SIG-M5 (cell line): ENCODE data around the gene FBXL17.

Experiments used
- DNase-seq: peaks from one replicate; lab custom pipeline; 2025; lab: John Stamatoyannopoulos, UW

The FBXL17 gene

DNA sequence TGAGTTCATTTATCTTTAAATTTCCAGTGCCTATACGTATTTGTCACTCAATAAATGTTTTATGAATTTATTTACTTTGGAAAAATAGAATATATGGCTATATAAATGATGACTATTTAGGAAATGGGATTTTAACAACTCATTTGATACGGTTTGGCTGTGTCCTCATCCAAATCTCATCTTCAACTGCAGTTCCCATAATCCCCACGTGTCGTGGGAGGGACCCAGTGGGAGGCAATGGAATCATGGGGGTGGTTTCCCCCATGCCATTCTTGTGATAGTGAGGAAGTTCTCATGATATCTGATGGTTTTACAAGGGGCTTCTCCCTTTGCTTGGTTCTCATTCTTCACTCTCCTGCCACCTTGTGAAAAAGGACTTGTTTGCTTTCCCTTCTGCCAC lies 523.6 kb downstream of the FBXL17 start:
- no peak for DNase-seq

DNA sequence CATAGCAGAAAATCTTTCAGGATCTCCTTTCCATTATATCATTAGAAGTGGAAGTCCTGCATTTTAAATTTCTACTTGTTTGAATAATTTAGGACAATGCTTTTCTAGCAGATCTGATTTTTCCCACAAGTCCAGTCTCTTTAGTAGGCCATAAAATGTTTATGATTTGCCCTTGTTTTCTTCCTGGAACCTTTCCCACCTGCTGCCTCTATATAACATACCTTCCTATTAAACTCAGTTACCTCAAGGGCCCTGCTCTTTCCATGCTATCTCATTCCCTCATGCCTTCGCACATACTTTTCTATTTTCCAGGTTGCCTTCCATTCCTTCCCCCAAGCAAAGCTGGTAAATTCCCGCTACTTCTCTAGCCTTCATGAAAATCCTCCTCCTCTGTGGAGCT lies 524.1 kb downstream of the FBXL17 start:
- no peak for DNase-seq

DNA sequence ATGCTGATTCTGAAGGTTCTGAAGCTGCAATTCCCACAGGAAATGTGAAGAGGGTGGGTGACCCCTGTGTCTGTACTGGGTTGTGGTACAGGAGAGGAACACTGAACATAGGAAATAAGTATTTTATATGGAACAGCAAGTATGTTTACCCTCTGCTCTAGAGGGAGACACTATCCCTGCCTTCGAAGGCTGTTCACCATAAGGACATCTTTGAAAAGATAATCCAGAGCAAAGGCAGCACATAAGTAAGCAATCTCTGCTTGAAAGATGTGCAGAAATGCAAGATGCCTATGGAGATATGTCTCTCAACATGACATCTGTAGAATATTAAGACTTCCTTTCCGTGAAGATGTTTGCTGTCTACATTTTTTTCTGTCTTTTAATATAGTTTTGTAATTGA lies 526.7 kb downstream of the FBXL17 start:
- DNase-seq, result no peak

DNA sequence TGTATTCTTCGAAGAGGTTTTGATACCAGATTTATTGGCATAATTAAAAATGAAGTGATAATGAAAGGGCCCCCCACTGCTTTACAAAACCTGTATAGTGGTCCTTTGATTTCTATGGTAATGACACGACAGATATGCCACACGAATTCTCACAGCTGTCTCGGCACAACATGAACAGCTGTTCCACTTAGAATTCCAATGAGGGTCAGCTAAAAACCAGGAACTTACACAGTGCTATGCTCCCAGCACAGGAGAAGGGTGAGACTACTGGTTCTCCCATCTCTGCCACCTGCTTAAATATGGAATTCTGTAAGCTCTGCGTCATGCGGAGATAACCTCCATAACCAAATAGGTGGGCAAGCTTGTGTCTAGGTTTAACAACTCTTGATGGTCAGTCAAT lies 528.2 kb downstream of the FBXL17 start:
- DNase-seq, result no peak

DNA sequence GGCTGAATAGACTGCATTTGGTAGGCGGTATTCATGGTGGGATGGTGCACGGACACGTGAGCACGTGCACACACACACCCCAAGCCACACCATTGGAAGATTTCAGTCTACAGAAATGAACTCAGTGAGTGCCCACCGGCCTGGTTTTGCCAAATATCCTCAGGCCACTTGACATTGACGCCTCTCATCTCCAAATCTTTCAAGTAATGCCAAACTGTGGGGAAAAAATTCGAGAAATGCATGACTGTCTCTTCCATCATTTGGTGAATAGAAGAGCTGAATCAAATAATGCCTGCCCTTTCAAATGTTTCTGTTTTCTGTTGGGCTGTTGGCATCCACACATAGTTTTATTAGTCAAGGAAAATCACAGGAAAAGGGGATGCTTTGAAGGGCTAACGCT lies 528.9 kb downstream of the FBXL17 start:
- DNase-seq, result no peak

DNA sequence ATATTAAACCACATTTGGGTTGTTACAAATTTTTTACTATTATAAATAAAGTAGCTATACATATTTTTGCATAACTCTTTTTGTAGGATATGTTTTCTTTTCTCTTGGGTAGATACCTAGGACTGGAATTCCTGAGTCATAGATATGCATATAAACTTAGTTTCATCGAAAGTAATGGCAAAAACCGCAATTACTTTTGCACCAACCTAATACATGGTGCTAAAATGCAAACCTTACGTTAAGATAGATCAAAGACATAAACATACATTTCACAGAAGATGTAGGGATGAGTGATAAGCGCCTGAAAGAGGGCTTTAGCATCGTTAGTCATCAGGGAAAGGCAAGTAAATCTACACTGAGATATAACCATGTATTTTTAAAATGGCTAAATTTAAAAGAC lies 532.8 kb downstream of the FBXL17 start:
- no peak for DNase-seq

DNA sequence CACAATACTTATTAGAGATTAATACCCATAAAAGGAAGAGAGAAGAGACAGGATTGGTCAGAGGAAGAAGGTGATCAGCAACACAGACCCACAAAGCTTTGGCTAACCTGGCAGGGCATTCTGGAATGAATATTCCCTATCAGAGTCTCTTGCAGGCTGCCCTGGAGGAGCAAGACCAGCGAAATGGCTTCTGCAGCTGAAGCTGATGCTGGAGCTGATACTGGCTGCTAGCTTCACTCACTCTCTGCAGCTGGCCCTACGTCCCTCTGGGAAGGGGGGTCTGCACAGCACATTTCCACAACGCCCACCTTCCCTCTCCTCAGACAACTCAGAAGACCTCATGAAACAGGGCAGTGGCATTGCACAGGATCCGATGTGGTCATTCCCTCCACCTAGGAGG lies 541.3 kb downstream of the FBXL17 start:
- DNase-seq, result no peak

DNA sequence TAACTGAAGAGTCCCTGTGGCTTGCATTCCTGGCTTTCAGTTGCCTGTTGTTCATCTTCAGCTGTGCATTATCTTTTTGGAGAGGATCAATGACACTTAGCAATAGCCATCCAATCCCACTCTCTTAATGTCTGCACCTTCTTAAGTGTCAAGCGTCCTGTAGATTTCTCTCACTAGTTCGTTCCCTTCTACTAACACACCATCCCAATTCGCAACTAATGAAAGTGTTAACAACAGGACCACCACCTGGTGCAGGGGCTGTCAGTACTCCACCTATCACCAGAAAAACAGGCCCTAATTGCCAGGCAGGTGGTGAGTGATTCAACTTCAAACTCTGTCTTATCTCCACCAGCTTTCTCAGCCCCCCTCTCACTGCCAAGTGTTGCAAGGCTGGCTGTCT lies 541.7 kb downstream of the FBXL17 start:
- no peak for DNase-seq

DNA sequence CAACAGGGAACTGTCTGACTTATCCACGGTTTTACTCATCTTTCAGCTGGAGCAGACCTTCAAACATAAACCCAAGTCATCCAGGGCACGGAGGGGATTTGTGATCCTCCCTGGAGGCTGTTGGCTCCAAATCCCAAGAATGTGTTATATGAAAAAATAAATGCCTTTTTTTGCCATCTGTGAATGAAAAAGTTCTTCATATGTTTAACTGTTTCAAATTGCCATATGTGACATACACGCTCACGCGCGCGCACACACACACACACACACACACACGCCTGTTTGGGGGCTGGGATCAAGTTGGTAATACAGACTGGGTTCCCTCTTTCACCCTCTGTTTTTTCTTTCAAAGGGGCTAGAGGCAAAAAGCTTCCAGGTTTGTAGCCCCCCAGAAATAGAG lies 546.8 kb downstream of the FBXL17 start:
- DNase-seq, result no peak

DNA sequence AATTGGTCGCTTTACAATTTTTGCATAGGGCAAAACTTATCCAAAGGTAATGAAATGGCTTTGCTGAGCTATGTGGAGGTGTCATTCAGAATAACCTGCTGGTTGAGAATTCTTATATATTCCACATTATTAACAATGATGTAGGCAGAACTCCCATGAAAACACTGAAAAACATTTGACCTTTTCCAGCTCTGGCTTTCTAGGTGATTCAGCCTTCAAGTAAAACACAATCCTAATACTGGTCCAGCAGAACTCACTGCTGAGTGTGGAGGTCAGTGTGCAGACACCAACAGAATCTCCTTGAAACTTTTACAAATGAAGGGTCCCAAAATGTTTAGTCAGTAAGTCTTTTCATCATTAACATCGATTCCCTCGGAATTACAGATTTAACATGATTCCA lies 549.2 kb downstream of the FBXL17 start:
- DNase-seq, result no peak

DNA sequence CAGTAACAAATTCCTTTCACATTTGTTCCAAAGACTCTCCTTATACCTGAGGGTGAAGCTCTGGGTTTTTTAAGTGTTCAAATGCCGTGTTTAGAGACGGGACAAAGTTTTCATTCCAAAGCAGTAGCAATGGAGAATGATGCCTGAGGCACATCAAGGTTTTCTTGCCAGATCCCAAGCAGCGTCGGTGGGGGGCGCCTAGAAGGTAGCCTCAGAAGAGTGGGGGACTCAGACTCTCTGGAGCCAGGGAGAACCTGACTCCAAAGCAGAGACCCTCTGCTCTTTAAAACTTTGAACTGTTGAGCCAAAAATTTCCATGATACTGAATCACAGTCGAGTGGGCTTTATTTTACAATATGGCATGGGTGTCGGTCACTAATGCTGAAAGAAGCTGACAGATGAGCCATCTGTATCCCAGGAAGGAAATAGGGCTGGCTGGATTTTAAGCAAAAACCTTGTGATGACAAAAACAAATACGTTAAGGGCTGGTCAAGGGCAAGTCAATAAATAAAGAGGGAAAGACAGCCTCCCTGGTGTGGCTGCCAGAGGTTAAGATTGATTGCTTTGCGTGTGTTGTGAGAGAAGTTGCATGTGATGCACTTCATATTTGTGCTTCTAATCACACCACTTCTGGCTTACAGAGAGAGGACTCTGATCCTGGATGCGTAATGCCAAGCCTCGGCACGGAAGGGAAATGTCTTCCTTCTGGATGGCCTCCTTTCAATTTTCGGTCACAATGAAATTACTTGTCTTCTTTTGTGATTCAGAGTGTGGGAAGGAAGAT lies 550.1 kb downstream of the FBXL17 start:
- DNase-seq, result no peak

DNA sequence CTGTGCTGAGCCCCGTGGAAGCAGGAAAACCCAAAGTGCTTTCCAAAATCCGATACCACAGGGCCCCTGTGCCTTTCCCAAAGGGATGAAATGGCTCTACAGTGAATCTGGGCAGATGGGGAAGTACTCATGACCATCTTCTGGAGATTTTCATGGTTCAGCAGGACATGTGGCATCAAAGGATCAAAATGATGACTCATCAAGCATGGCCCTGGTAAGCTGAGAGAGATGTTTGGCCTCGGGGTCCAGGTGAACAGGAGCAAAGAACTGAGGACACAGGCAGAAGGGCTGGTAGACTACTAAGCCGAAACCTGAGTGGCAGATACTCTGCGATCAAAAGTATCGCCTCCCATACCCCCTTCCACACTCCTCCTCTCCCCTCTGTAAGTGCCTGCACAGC lies 551.1 kb downstream of the FBXL17 start:
- DNase-seq, result no peak

DNA sequence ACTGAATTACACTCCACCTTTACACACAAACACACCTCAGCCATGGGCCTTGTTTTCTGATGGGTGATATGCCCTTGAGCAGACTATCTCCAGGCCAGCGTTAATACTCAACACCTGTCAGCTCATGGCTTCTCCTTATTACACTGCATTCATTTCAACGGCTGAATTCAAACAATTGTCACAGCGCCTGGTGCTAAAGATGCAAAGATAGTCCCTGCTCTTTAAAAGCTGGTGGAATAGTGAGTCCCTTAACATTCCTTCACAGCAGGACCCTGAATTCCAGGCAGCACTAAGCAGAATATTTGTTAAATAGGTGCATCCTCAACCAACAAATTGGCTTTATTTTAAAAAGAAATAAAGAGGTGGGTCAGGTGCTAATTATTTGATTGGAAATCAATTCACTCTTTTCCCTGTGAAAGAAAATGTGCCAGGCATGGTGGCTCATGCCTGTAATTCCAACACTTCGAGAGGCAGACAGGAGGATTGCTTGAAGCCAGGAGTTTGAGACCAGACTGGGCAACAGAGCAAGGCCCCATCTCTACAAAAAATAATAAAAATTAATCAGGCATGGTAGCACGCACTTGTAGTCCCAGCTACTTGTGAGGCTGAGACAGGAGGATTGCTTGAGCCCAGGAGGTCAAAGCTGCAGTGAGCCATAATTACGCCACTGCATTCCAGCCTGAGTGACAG lies 555.4 kb downstream of the FBXL17 start:
- DNase-seq, result no peak

DNA sequence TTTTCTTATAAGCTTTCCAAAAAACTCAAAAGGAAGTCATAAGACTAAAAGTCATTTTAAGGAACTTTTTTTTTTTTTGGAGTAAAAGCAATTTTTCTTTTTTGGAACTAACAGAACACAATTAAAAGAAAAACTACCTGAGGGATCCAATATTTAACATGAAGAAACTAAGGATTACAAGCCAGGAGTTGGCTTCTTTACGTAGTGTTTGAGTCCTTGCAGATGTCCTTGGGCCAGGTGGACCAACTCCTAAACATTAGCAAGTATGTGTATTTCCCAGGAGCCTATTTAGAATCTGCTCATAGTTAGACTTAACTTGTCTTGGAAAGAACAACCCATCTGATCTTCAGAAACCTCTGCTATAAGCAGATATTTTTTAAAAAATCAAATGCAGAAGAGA lies 557.1 kb downstream of the FBXL17 start:
- DNase-seq, result no peak

DNA sequence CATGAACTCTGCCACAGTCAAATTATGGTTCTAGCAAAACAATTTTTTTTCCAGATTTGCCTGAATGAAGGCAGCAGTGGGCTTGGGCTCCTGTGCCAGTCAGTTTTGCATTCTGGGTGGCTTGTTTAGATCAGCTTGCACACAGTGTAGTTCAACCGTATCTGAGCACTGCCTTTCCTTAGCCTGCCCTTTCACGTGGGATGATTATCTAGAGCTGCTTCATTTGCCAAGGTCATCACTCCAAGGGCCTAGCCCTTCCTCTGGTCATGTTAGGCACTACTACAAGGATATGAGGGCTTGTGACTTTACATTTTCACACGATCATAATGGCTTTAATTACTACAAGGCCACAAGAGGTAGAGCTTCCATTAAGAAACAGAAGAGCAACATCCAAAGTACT lies 560.6 kb downstream of the FBXL17 start:
- DNase-seq, result no peak

DNA sequence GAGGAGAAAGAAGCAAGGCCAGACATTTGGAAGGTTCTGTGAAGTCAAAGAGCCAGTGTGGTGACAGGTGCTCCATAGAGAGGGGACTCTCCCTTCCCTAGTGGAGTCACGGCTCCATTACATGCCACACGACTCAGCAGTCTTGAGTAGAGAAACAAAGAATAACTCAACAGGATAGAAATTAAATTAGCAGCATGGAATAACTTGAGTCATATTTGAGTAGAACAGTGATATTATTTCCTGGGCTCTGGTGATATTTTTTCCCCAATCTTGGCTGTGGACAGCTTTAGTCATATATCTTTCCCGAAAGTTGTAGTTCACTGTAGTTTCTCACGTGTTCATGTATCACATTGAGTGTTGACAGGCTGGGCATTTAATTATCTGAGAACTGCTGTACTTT lies 561.5 kb downstream of the FBXL17 start:
- no peak for DNase-seq

DNA sequence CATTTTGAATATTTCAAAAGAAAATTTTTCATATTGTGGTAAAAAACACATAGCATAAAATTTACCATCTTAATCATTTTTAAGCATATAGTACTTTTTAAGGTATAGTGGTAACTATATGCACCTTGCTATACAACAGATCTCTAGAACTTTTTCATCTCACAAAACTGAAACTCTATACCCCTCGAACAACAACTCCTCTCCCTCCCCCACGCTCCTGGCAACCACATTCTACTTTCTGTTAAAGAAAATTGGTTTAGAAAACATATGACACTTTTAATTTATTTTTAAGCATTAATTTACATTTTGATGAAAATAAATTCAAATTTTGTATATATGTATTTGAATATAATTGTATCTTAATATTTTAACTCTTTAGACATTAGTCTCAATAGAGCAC lies 563.9 kb downstream of the FBXL17 start:
- DNase-seq, result no peak

DNA sequence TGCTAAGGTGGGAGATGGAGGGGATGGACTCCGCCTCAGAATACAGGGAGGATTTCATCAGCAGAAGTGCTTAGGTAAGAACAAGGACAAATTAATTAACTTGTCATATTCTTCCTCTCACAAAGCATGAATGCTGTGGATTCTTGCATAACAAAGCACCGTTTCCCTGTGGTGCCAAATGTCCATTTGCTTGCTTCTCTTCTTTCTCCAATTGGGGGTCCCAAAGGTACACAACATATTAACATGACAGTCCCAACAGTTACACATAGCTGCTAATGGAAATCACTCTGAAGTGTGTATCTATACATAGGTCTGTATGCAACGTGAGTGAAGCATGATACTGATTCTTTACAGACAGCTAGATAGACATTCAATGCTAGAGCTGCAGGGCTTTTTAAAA lies 564.5 kb downstream of the FBXL17 start:
- DNase-seq, result no peak

DNA sequence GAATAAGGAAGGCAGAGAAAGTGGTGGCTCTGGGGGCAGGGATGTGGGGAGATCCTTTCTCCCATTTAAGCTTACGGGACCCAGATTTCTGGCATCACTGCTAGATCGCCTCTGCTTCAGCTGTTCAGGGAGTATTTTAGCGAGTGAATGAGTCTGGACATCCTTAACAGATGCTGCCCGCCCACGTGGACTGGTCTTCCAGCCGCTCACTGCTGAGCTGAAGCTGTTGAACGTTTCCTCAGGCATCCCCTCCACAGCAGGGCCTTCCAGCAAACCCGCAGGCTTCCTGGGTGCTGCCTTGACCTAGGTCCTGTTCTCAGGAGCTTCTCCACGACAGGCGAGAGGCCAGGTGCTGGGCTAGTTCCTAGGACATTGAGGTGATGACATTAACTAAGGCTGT lies 566.8 kb downstream of the FBXL17 start:
- no peak for DNase-seq

DNA sequence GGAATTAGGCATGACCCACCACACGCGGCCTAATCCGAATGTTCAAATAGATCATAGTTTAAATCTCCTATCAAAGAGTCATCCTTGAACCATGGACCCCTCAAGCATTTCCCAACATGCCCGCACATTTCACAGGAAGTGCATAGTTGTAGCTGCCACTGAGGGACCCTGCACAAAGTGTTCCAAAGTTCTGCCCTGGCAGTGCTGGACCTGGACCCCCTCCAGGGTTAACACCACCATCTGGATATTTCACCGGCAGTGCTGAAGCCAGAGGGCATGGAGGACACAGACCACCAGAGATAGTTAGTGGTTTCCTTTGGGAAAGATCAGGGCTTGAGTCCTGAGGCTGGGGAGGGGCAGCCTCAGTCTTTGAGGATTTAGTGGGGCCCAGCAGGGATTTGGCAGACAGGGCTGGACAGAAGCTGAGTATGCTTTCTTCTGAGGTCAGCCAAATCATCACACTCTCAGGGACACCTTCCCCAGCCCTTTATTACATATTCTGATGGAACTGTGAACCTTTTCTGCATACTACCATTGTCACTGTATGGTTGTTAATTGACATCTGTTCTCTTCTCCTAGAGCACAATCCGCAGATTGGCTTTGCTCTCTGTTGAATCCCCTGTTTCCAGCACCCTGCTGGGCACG lies 567.6 kb downstream of the FBXL17 start:
- DNase-seq, result no peak

DNA sequence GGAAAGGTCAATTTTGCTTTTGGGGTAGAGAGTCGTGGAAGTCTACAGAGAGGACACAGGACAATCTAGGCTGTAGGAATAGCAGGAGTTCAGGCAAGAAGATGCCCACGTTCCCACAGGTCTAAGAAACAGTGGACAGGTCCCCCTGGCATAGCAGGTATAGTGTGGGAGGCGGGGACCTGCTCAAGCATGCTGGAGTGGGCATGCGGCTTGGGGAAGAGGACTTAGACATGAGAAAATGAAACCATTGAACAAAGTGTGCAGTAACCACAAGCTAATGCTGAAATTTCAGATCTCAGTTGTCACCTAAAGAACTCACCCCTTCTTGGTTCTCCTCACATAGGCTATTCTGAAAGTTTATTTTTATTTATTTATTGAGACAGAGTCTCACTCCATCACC lies 568.3 kb downstream of the FBXL17 start:
- no peak for DNase-seq

DNA sequence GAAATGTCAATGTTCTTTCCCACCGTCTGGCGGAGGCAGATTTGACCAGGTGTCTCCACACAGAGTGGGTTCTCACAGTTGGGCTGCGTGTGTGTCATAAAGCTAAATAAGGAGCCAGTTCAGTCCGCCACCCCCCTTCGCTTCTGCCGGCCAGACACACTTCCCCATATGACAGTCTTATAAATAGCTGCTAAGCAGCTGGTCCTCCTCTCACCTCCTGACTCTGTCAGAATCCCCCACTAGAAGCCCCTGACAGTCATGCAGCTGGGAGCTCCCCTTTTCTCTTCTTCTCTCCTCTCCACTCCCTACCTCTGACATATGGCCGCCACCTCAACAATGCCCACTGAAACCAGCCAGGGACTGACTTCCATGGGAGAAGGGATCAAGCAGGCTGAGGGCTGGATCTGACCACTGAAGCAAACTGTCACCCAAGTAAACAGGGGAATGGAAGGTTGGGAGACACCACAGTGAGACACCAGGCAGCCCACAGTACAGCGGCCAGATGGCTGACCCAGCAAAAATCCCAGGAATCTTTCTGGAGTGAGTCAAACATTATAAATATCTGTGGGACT lies 569.2 kb downstream of the FBXL17 start:
- DNase-seq, result no peak
